Peyer's patch (tissue), 4 donors: ENCODE measurements around the gene SMARCC2. TPM values are rescaled to one million over a fixed set of nuclear protein-coding genes. Genes with fewer than 3 reads are reported as not detected.
"Not testable (repeated sequence)": the region's sequence is repeated elsewhere in the genome, so short reads cannot be mapped to it uniquely, and the experiment has no call there.

ENCODE experiments used
- DNase-seq, 3 donors: peaks; one replicate each; pipeline ENCODE4 v3.0.0-alpha.2; 2017 to 2019
- H3K27ac ChIP-seq, 4 donors: fragments of 200-600 bp; sonication (generic); one replicate each; pipeline ENCODE4 v1.5.1; 2016 to 2019
- H3K27me3 ChIP-seq, 2 donors: fragments of 200-600 bp; sonication (generic); one replicate each; pipeline ENCODE4 v1.5.1; 2019
- H3K36me3 ChIP-seq, 3 donors: fragments of 200-600 bp; sonication (generic); one replicate each; pipeline ENCODE4 v1.5.1; 2016 to 2019
- H3K4me1 ChIP-seq, 4 donors: fragments of 200-600 bp; sonication (generic); one replicate each; pipeline ENCODE4 v1.5.1; 2016 to 2019
- H3K4me3 ChIP-seq, 4 donors: fragments of 200-600 bp; sonication (generic); 1 replicate in 3 of 4; 2 replicates in 1 of 4; pipeline ENCODE4 v1.5.1; 2016 to 2019; ENCODE audit warnings: mild to moderate bottlenecking in 1 of 4
- H3K9me3 ChIP-seq, 4 donors: fragments of 200-600 bp; sonication (generic); one replicate each; pipeline ENCODE4 v1.5.1; 2016 to 2019; ENCODE audit warnings: mild to moderate bottlenecking in 1 of 4
- CTCF ChIP-seq, 6 experiments: fragments of 450-650 bp in 4 of 6; fragments of 200-600 bp in 2 of 6; sonication (generic) in 1 of 6; IDR thresholded peaks; one replicate each; pipeline ENCODE4 v1.5.1; 2017 to 2019; ENCODE audit warnings: antibody characterized with exemption in 6 of 6, mild to moderate bottlenecking in 3 of 6, moderate library complexity in 1 of 6
- POLR2A ChIP-seq, 2 donors: fragments of 450-650 bp; IDR thresholded peaks; one replicate each; pipeline ENCODE4 v1.5.1; 2017; ENCODE audit warnings: antibody characterized with exemption in 2 of 2, mild to moderate bottlenecking in 2 of 2, moderate library complexity in 2 of 2
- total RNA-seq, 4 donors: library from RNA; depleted of rRNA; stranded (reverse); fragments of >200 nt; gene quantifications; one replicate each; pipeline ENCODE4 v1.1.0, GENCODE V29; 2016

SMARCC2 gene
- total RNA-seq, 4 donors from 2014 or later, result 85.6 to 299 (median 139) TPM

DNA sequence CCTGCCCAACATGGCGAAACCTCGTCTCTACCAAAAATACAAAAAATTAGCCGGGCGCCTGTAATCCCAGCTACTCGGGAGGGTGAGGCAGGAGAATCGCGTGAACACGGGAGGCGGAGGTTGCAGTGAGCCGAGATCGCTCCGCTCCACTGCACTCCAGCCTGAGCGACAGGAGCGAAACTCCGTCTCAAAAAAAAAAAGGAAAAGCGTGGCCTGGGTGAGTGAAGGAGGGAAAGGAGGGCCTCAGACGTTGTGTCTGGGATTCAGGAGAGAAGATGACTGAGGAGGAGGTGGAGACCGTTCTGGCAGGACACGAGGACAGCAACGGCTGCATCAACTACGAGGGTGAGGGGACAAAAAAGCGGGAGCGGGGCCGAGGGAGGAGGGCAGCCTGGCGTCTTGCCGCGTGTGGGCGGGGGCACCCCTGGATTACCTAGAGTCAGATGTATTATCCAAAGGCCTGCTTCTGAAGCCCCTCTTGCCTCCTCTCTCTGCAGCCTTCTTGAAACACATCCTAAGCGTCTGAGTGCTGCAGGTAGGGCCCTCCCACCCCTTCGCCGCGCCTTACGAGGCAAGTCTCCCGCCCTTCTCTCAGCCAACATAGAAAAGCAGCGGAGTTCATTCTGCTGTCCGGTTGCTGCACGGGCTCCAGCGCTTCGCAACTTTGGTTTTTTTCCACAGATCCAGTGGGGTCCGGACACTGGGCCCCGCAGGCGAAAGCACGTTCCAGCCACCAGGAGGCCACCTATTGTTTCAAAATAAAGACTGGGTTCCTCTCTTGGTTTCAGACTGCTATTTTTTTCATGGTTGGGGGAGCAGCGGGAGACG, 31.9 kb downstream of the SMARCC2 start:
- DNase-seq, result peak; percentile 71 to 87 (median 82)
- Histone ChIP-seq H3K9me3 (no peaks in the 10 kb centered on the region), H3K36me3 (peaks cover 0 to 30% (median 0%) of the 10 kb centered on the region in 3 donors), H3K27me3 (no peaks in the 10 kb centered on the region), H3K4me3 (peak overlapping the region; percentile 62 to 96 (median 80)), H3K4me1 (peaks cover 4 to 49% (median 24%) of the 10 kb centered on the region in 4 donors), H3K27ac (peak overlapping the region; percentile 91 to 100 (median 97))
- TF ChIP-seq POLR2A (IDR thresholded peaks at IDR 0.05) (peak; percentile 33 to 50), CTCF (IDR thresholded peaks at IDR 0.05) (peak; percentile 58 to 79 (median 64))

DNA sequence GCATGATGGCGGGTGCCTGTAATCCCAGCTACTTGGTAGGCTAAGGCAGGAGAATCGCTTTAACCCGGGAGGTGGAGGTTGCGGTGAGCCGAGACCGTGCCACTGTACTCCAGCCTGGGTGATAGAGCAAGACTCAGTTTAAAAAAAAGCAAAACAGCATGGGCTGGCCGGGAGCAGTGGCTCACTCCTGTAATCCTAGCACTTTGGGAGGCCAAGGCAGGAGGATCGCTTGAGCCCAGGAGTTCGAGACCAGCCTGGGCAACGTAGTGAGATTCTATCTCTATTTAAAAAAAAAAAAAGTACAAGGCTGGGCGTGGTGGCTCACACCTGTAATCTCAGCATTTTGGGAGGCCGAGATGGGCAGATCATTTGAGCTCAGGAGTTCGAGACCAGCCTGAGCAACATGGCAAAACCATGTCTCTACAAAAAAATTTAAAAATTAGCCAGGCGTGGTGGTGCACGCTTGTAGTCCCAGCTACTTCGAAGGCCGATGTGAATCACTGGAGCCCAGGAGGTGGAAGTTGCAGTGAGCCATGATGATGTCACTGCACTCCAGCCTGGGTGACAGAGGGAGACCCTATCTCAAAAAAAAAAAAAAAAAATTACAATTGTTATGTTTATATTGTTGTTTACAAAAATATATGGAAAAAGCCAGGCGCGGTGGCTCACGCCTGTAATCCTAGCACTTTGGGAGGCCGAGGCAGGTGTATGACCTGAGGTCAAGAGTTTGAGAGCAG, 32.7 kb downstream of the SMARCC2 start:
- peak overlapping the region; percentile 62 to 96 (median 80) for H3K4me3 ChIP-seq
- H3K4me1 ChIP-seq, result peaks cover 4 to 43% (median 24%) of the 10 kb centered on the region in 4 donors
- H3K36me3 ChIP-seq, result peaks cover 0 to 22% (median 0%) of the 10 kb centered on the region in 3 donors
- H3K27ac ChIP-seq, result peak overlapping the region; percentile 91 to 100 (median 97)
- not testable (repeated sequence) for DNase-seq, H3K9me3 ChIP-seq, H3K27me3 ChIP-seq

DNA sequence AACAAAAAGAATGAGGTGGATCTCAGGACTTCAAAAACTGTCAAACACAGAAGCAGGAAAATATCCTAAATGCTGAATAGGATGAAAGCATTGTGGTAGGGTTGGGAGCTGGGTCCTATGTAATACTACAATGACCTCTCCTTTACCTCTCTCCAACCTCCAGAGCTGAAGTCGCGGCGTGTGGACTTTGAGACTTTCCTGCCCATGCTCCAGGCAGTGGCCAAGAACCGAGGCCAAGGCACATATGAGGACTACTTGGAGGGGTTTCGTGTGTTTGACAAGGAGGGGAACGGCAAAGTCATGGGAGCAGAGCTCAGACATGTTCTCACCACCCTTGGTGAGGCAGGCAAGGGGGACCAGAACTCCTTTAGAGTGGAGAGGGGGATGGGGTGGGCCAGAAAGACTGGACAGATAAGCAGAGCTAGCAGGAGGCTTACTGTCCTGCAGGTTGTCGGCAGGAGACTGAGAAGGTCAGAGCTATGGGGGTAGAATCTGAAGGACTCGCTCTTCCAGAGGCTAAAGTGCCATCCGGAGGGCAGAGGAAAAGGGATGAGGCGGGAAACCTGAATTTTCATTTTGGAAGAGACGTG, 33.9 kb downstream of the SMARCC2 start:
- Histone ChIP-seq H3K4me3 (no peak overlapping the region), H3K36me3 (peaks cover 0 to 10% (median 0%) of the 10 kb centered on the region in 3 donors), H3K9me3 (no peaks in the 10 kb centered on the region), H3K27me3 (no peaks in the 10 kb centered on the region), H3K4me1 (peaks cover 0 to 35% (median 18%) of the 10 kb centered on the region in 4 donors), H3K27ac (no peak overlapping the region)
- TF ChIP-seq POLR2A (IDR thresholded peaks at IDR 0.05), result no peak
- TF ChIP-seq CTCF (IDR thresholded peaks at IDR 0.05), result no peak
- peak in 1 of 3 donors; percentile 59 for DNase-seq

DNA sequence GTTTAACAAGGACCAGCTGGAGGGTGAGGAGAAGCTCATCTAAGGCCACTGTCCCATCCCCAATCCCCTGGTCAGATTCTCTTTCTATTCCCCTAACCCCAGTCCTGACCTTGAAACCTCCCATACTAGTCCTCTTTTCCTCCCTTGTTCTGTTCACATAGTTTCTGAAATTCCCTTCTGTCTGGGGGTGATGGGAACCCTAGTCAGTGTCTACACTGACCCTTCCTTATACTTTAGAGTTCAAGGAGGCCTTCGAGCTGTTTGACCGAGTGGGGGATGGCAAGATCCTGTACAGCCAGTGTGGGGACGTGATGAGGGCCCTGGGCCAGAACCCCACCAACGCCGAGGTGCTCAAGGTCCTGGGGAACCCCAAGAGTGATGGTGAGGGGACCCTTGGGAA, 34.5 kb downstream of the SMARCC2 start:
- no peak for DNase-seq
- H3K4me3 ChIP-seq, result no peak overlapping the region
- no peaks in the 10 kb centered on the region for H3K27me3 ChIP-seq
- H3K4me1 ChIP-seq, result peaks cover 0 to 30% (median 12%) of the 10 kb centered on the region in 4 donors
- no peaks in the 10 kb centered on the region for H3K9me3 ChIP-seq
- no peak overlapping the region for H3K27ac ChIP-seq
- TF ChIP-seq POLR2A (IDR thresholded peaks at IDR 0.05) (no peak), CTCF (IDR thresholded peaks at IDR 0.05) (no peak)
- peaks cover 0 to 4% (median 0%) of the 10 kb centered on the region in 3 donors for H3K36me3 ChIP-seq

DNA sequence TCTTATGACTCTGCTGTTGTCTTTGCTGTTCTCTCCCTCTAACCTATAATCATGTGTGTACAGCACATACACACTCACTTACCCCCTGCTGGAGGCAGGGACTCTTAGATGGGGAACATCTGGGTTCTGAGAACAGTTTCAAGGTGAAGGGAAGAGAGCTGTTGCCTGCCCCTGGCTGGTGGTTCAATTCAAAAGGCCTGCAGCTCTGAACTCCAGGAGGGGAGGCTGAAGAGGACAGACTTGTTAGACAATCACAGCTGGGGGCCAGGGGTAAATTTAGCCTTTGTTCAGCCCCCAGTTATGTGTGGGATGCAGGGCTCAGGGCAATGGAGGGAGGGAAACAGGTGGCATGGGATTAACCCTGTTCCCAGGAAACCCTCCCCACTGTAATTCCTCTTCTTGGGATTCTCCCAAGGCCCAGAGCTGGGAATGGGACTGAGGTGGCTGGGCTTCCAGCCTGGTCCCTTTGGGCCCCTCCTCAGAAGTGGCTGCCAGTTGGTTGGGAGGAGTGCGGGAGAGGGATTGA, 35.0 kb downstream of the SMARCC2 start:
- H3K27me3 ChIP-seq, result no peaks in the 10 kb centered on the region
- no peaks in the 10 kb centered on the region for H3K9me3 ChIP-seq
- TF ChIP-seq POLR2A (IDR thresholded peaks at IDR 0.05) (no peak), CTCF (IDR thresholded peaks at IDR 0.05) (no peak)
- H3K36me3 ChIP-seq, result no peaks in the 10 kb centered on the region
- peaks cover 0 to 26% (median 7%) of the 10 kb centered on the region in 4 donors for H3K4me1 ChIP-seq
- no peak for DNase-seq
- H3K4me3 ChIP-seq, result no peak overlapping the region
- H3K27ac ChIP-seq, result no peak overlapping the region
